HG03280 (cell line): ENCODE measurements around the gene SLC17A3.

ENCODE experiments used
- ATAC-seq: cut with Tn5 transposase; IDR thresholded peaks from one replicate; pipeline ENCODE4 v1.9.1; 2021; ENCODE audit warnings: mild to moderate bottlenecking, moderate library complexity; ENCODE audit not compliant: unreplicated experiment

SLC17A3 gene, protein sequence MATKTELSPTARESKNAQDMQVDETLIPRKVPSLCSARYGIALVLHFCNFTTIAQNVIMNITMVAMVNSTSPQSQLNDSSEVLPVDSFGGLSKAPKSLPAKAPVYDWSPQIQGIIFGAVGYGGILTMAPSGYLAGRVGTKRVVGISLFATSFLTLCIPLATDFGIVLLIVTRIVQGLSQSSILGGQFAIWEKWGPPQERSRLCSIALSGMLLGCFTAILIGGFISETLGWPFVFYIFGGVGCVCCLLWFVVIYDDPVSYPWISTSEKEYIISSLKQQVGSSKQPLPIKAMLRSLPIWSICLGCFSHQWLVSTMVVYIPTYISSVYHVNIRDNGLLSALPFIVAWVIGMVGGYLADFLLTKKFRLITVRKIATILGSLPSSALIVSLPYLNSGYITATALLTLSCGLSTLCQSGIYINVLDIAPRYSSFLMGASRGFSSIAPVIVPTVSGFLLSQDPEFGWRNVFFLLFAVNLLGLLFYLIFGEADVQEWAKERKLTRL

DNA sequence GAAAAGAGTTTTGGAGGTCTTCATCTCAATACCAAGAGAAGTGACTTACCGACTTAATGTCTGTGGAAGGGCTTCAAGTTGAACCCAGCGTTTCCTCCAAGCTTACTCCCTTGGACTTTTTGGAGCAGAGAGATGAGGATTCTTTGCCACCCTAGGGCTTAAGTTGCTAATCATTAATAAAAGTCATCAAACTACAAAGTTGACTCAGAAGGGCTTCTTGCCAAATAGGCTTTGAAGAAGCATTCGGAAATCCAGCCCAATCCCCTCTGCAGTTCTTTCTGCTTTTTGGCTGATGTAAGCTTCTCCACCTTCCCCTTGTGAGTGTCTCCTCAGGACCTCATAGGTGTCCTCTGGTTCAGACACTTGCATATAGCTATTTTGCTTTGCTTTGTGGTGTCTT, at the start of gene SLC17A3:
Gene SLC17A3 (minus strand): TSS at position 126 of the 400 bp plus-strand sequence. CDS start 5,856 bp downstream, outside the sequence.
- ATAC-seq: no peak

DNA sequence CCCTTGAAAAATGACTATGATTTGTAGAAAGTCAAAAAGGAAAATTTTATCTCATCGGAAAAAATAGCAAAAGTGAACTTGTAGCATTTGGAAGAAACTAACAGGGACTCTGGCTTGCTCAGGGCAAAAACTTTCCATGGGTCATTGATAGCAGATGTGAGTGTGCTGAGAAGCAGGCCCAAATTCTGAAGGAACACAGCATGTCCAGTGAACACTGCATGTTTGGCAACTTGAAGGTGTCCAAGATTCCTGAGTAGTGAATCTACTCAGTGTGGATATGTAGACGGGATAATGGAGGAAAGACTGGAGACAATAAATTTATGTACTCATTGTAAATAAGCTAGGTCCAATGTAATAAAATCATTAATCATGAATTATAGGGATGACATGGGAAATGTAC, 48.3 kb upstream of the SLC17A3 start:
- ATAC-seq: no peak

DNA sequence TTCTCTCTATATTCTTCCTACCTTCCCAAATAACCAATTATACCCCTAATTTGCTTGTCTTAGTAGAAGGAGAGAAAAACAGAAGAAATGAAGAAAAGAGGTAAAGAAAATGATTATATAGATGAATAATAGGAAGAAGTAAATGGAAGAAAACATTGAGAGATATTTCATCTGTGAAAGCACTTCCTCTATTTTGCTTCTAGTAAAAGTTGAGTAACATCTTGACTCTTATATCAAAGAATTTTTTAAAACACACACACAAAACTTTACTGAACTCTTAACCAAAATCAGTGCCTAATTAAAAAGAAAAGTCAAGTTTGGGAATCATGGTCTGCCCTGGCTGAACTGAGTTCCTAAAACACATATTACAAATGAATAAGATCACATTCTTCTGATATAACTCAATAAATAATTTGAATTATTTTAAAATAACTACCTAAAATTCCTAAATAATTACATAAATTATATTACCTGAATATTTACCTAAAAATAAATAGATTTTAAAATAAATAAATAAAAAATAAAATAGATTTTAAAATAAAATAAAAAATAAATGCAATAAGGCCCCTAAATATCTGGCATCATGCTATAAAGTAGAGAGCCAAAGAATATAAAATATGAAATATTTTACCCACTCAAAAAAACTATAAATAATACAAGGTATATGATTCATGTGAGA, 47.6 kb upstream of the SLC17A3 start:
- no peak for ATAC-seq

DNA sequence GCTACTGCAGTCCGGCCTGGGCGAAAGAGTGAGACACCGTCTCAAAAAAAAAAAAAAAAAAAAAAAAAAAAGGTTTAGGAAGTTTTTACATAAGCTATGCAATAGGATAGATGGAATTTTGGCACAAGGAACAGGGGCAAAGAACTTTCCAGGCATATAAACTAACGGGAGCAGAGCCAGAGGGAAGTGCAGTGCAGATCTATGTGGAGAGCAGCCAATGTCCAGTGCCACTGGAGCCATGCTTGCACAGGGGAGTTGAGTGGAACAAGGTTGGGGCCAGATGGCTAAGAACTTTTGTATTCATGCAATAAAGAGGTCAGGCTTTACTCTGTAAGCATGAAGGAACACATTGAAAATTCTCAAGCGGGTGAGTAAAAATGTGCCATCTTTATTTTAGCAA, 45.6 kb upstream of the SLC17A3 start:
- no peak for ATAC-seq

DNA sequence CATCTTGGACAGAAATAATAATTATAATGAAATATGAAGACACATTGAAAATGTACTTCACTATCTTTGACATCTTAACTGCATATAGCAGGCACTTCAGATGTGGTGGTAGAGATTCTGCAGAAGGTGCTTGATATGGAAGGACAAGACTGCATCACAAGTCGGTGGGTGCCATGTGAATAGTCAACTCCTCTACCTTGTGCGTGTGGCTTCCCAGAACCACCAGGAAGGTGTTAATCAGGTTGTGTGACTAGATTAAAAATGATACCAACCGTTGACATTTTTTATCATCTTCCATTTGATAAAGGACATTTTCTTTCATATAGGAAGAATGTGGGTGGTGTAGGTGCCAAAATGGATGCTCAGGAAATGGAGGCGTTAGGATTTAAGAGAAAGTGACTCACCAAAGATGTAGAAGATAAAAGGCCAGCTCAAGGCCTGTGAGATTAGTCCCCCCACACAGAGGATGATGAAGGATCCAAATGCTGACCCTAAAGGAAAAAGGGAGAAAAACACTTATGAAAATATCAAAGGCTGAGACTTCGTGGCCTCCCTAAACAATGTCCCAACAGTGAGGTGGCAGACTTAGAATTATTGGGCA, 44.1 kb upstream of the SLC17A3 start:
- ATAC-seq: no peak

DNA sequence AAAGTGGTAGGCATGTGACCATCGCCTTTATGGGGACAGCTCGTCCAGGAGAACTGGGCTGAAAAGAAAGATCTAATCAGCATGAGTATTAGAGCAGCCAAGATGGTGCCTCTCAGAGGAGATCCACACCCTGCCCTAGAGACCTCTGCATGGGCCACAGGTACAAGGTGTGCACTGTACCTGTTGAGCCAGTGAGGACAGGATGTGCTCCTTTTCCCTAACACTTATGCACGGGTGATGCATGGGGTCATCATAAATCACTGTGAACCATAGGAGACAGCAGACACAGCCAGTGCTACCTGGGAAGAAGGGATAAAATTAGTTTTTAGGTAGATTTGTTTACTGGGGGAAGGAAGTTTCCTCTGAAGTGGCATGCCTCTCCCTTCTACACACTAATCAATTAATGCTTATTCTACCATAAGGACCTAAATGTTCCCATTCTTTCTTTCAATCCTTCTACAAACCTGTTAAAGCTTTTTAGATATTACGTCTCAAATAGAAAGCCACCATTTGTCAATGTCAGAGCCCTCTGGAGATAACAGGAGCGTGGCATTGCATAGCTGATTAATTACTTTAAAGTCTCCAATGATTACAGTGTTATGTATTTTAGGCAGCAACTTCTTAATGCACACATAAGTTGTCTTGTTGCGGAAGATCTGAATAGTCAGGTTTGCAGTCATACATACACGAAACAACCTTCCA, 42.9 kb upstream of the SLC17A3 start:
- no peak for ATAC-seq

DNA sequence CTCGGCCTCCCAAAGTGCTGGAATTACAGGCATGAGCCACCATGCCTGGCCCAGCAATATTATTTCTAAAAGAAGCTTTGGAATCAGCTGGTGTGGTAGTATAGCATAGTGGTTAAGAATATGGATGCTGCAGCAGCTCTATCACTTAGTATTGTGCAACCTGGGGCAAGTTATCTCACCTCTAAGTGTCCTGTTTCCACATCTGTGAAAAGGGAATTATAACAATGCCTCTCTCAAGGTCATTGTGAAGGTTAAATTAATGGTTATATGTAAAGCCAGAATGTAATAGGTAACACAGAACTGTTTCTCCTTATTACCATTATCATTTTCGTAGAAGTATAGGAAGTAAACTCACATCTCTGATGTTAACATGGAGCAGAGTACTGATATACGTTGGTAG, 42.3 kb upstream of the SLC17A3 start:
- ATAC-seq: no peak

DNA sequence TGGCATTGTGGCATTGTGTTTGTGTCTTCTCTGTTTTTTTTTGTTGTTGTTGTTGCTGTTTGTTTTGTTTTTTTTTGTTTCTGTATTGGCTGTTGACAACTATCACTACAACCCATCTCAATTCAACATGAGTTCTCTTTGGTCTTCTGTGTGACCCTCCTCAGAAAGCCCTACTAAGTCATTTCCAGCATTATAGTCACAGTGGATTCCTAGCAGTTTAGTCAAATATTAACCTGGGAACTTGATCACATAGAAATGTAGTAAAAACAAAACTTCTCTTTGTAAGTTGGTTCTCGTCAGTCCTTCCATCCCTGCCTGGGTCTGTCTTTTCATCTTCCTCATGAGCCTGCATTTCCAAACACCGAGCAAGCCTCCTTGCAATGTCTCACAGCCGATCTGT, 39.7 kb upstream of the SLC17A3 start:
- no peak for ATAC-seq

DNA sequence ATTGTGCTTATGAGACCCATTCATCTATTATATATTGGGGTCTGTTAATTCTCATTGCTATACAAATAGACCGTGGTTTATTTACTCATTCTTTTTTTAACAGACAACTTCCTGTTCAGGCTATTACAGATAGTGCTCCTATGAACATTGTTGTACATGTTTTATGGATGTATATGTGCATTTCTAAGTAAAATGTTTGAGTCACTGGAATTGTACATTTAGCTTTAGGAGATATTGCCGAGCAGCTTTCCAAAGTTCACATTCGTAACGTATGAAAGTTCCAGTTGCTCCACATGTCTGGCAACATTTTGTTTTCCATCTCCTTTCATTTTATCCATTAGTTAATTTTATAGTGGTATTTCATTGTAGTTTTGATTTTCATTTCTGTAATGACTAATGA, 37.3 kb upstream of the SLC17A3 start:
- no peak for ATAC-seq

DNA sequence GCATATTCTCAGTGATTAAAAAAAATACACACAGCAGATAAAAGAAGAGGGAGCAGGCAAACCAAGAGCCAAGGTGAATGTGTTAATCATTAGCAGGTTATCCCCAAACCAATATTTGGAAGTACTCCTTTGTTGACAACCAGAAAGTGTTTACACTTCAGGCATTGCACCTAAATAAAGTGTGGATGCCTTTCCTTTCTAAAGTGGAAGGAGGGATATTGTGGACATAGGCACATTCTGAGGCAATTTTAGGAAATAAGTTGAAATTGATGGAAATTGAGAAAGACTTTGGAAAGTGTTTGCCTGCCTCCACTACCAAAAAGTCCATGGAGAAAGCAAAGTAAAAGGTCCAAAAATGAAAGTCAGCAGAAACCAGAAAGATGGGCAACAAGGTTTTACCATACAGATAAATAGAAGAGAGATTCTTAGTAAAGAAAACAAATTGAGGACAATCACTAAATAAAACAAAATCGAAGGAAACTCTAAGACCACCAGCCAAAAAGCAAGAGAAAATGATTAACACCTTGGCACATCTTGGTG, 33.5 kb upstream of the SLC17A3 start:
- ATAC-seq: no peak

DNA sequence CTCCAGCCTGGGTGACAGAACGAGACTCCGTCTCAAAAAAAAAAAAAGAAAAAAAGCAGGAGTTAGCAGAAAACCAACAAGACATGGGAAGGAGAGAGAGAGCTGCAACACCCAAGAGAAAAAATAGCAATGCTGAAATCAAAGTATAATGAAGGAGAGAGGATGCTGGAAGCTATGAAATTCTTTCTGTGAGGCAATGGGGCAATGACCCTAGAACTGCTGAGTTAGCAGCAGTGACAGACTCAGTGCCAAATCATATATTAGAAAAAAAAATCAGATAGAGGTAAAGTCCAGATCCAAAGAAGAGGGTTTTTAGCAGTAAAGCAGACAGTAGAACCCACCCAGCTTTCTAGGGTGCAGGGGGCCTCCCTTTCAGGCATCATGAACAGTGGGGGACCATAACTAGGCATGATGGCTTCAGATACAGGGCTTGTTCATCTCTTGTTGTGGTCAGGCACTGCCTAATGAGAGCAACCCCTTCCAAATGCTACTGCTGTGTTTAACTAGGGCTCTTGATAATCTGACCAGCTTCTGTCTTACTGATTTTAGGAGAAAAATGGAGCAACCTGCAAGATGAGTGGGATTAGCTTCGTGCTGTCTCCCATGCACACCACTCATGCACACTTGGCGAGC, 29.5 kb upstream of the SLC17A3 start:
- ATAC-seq: no peak

DNA sequence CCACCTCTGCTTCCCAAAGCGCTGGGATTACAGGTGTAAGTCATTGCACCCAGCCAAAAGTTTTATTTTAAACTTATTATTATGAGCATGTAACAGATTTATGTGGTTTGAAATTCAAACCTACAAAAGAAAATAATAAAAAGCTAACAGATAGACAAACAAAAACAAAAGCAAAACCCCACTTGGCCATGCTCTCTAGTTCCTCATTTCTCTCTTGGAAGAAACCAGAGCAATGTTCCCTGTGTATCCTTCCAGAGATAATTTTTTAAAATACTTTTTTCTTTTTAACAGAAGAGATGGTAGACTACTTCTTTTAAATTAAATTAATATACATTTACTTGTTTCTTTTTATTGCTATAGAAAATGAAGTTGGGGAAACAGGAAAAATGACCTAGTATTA, 28.0 kb upstream of the SLC17A3 start:
- no peak for ATAC-seq

DNA sequence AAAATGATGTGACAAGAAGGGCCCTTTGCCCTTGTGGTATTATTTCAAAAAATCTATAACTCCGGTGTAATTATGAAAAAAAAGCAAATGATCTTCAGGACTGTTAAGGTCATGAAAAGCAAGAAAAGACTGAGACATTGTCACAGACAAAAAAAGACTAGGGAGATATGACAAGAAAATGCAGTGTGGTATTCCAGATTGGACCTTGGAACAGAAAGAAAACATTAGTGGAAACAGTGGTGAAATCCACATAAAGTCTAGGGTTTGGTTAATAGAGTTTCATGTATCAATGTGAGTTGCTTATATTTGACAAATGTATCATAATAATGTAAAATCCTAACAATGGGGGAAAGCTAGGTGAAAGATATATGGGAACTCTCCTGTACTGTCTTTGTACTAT, 26.8 kb upstream of the SLC17A3 start:
- ATAC-seq: no peak

DNA sequence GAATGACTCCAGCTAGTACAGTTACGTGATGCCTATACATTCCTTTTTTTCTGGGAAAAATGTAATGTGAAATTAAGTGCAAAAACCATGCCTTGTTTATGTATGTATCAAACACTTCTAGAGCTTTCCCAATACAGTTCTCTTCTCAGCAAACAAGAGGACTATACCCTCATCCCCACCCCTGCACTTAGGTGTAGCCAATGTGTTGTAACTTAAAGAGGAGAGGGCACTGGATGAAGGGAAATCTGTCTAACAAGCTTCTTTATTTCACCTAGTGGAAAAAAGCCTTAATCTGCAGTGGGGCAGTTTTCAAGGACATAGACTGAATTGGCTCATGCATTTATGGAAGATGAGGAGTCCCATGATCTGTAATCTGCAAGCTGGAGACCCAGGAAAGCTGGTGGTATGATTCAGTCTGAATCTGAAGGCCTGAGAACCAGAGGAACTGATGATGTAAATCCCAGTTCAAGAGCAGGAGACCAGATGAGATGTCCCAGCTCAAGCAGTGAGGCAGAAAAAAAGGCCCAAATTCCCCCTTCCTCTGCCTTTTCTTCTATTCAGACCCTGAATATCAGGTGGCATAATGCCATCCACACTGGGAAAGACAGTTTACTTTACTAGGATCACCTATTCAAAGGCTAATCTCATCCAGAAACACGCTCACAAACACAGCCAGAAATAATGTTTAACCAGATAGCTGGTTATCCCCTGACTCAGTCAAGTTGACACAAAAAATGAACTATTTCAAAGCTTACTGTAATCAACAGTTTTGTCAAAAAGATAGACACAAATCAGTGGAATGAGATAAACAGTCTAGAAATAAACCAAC, 25.8 kb upstream of the SLC17A3 start:
- ATAC-seq: no peak

DNA sequence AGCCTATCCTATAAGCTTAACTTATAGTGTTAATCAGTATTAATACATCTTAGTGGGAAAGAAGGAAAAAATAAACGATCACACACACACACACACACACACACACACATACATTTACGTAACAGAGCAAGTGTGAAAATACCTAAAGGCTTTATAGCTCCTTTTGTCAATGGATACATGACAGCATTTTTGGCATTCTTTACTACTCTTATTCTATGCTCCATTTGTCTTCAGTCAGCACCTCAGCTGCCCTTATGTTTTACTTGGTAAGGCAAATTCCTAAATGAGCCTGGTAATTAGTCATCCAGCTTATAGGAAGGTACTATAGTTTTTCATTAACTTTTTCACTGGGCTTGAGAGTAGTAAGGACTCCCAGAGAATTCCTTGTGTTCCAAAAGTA, 25.1 kb upstream of the SLC17A3 start:
- ATAC-seq: no peak

DNA sequence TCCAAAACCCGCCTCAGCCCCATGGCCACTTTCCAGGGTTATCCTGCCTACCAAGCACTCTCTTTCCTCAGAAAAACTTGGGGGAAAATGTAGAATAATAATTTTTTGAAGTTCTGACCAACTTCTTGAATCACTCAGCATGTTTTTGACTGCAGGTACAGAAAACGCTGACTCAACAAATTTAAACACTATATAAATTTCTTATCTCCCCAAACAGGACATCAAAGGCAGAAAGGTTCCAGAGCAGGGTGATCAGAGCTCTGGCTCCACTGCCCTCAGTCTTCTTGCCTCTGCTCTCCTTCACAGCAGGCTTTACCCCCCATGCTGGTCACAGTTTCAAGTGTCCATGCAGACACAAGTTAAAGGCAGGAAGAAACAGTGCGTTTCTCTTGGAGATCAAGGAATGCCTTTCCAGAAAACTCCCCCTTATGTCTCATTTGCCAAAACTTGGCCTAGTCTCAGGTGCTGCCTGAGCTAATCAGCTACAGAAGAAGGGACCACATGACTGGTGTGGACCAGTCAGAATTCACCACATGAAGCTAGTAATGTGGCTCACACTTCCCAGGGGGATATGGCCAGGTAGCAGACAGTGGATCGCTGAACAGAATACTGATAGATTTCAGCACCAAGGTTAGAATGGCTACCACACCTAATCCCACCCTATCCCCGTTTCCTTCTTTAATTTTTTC, 24.4 kb upstream of the SLC17A3 start:
- no peak for ATAC-seq

DNA sequence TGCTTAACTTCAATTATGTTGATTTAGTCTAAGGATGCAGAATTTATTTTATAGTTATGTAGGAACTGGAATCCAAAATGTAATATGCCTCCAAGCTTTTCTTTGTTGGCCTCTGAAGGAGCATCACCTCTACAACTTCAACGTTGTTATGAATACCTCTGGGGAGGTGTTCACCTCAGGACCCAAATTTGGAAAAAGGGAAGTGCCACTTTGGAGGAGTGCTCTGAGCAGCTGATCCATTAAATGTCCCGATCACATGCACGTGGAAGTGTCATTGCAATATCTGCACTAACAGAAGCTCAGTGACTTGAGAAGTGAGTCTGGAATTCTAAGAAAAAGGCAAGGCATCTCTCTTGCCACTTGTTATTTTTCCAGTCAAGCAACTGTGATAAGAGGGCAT, 22.2 kb upstream of the SLC17A3 start:
- no peak for ATAC-seq

DNA sequence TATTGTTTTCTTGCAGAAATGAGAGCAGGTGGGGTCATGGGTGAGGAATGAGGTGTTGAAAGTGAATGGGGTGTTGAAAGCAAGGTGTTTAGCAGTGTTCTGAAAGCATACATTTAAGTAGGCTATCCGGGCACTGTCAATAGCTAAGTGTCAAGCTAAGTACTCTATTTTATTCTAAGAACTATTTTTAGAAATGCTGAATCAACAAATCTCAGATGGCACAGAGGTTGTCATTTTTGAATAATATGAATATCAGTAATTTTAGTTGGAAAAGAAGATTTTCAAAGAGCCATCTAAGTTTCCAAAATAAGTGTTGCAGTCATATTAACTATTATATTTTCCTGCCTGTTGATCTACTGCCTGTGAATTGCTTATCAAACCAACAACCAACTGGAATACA, 21.7 kb upstream of the SLC17A3 start:
- no peak for ATAC-seq

DNA sequence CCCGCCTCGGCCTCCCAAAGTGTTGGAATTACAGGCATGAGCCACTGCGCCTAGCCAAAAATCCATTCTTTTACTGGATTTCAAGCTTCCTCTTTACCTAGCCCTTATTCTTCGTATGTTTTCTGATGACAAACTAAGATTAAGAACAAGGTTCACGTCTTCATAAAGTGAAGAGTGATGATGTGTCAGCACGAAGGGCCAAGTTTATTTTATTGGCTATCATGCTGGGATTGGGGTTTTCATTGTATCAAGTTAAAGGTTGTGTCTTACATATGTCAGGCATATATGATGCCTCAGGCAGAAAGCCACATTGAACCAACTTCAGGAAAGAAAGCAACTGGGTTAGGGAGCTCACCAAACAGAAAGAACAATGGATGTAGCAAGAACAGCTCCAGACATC, 19.7 kb upstream of the SLC17A3 start:
- ATAC-seq: no peak
